H9 (cell line): Measurements from ENCODE around the gene IFT81. TPM values are rescaled to one million over a fixed set of nuclear protein-coding genes. Genes with fewer than 3 reads are reported as not detected.

ENCODE experiments used
- DNase-seq: peaks from one replicate; pipeline ENCODE4 v3.0.0-alpha.2; 2017
- H2AFZ ChIP-seq: one replicate; pipeline ENCODE4 v1.6.1; 2013; ENCODE audit warnings: mild to moderate bottlenecking, low read length, control low read depth, moderate library complexity
- H2AK5ac ChIP-seq: 2 replicates; pipeline ENCODE4 v1.6.1; 2013; ENCODE audit warnings: low read length, control low read depth, mixed read lengths; ENCODE audit not compliant: insufficient read length
- H2BK120ac ChIP-seq: one replicate; pipeline ENCODE4 v1.6.1; 2013; ENCODE audit warnings: low read depth, mild to moderate bottlenecking, low read length, control low read depth, inconsistent platforms; ENCODE audit not compliant: poor library complexity, severe bottlenecking
- H2BK12ac ChIP-seq: 2 replicates; pipeline ENCODE4 v1.6.1; 2013; ENCODE audit warnings: low read length, control low read depth, mixed read lengths, low read depth; ENCODE audit not compliant: insufficient read length
- H2BK15ac ChIP-seq: 2 replicates; pipeline ENCODE4 v1.6.1; 2013; ENCODE audit warnings: low read depth, low read length, control low read depth
- H2BK20ac ChIP-seq: one replicate; pipeline ENCODE4 v1.6.1; 2013; ENCODE audit warnings: low read depth, mild to moderate bottlenecking, low read length, control low read depth, inconsistent platforms; ENCODE audit not compliant: poor library complexity, severe bottlenecking
- H2BK5ac ChIP-seq: 2 replicates; pipeline ENCODE4 v1.6.1; 2013; ENCODE audit warnings: low read length, control low read depth, mixed read lengths; ENCODE audit not compliant: insufficient read length
- H3K14ac ChIP-seq: 2 replicates; pipeline ENCODE4 v1.6.1; 2013; ENCODE audit warnings: low read length, control low read depth; ENCODE audit not compliant: insufficient read depth
- H3K18ac ChIP-seq: 2 replicates; pipeline ENCODE4 v1.6.1; 2013; ENCODE audit warnings: low read depth, mild to moderate bottlenecking, mixed read lengths, low read length, control low read depth; ENCODE audit not compliant: insufficient read length
- H3K23ac ChIP-seq: 2 replicates; pipeline ENCODE4 v1.6.1; 2013; ENCODE audit warnings: low read length, control low read depth, mixed read lengths, low read depth; ENCODE audit not compliant: insufficient read length
- H3K23me2 ChIP-seq: 2 replicates; pipeline ENCODE4 v1.6.1; 2013; ENCODE audit warnings: low read depth, mild to moderate bottlenecking, mixed read lengths, low read length, control low read depth; ENCODE audit not compliant: insufficient read length, poor library complexity, severe bottlenecking
- H3K27ac ChIP-seq: 2 replicates; pipeline ENCODE4 v1.5.1; 2013; ENCODE audit warnings: low read length, control low read depth, mixed read lengths, low read depth; ENCODE audit not compliant: insufficient read length
- H3K27me3 ChIP-seq: 2 replicates; pipeline ENCODE4 v1.6.1; 2013; ENCODE audit warnings: low read length, control low read depth, inconsistent platforms; ENCODE audit not compliant: insufficient read depth
- H3K4ac ChIP-seq: 2 replicates; pipeline ENCODE4 v1.6.1; 2013; ENCODE audit warnings: low read depth, mild to moderate bottlenecking, control low read depth, inconsistent platforms, low read length, moderate library complexity
- H3K4me1 ChIP-seq: 2 replicates; pipeline ENCODE4 v1.6.1; 2013; ENCODE audit warnings: low read length, control low read depth, inconsistent platforms; ENCODE audit not compliant: insufficient read depth
- H3K4me2 ChIP-seq: 2 replicates; pipeline ENCODE4 v1.6.1; 2013; ENCODE audit warnings: low read length, control low read depth, mixed read lengths; ENCODE audit not compliant: insufficient read length, insufficient read depth
- H3K56ac ChIP-seq: 2 replicates; pipeline ENCODE4 v1.6.1; 2013; ENCODE audit warnings: low read depth, mild to moderate bottlenecking, mixed read lengths, low read length, control low read depth; ENCODE audit not compliant: insufficient read length
- H3K79me1 ChIP-seq: 2 replicates; pipeline ENCODE4 v1.6.1; 2013; ENCODE audit warnings: low read depth, mild to moderate bottlenecking, moderate library complexity, low read length, control low read depth, inconsistent platforms; ENCODE audit not compliant: insufficient read depth, poor library complexity, severe bottlenecking
- H3K79me2 ChIP-seq: 2 replicates; pipeline ENCODE4 v1.6.1; 2013; ENCODE audit warnings: low read length, control low read depth, inconsistent platforms; ENCODE audit not compliant: insufficient read depth
- H3K9ac ChIP-seq: 2 replicates; pipeline ENCODE4 v1.6.1; 2013; ENCODE audit warnings: low read length, control low read depth, mixed read lengths; ENCODE audit not compliant: insufficient read length; ENCODE audit errors: extremely low read depth
- H3K9me3 ChIP-seq: one replicate; pipeline ENCODE4 v1.6.1; 2013; ENCODE audit warnings: low read depth, low read length, inconsistent platforms; ENCODE audit not compliant: control insufficient read depth
- H3T11ph ChIP-seq: one replicate; pipeline ENCODE4 v1.6.1; 2013; ENCODE audit warnings: mild to moderate bottlenecking, low read length, control low read depth, inconsistent platforms
- H4K20me1 ChIP-seq: one replicate; pipeline ENCODE4 v1.6.1; 2013; ENCODE audit not compliant: control insufficient read depth, insufficient read length, insufficient read depth
- H4K5ac ChIP-seq: 2 replicates; pipeline ENCODE4 v1.6.1; 2013; ENCODE audit warnings: low read depth, mild to moderate bottlenecking, mixed read lengths, low read length, control low read depth; ENCODE audit not compliant: insufficient read length
- H4K8ac ChIP-seq: replicated peaks from 2 replicates; pipeline ENCODE4 v1.6.1; 2013; ENCODE audit warnings: low read length, control low read depth, mixed read lengths, low read depth; ENCODE audit not compliant: insufficient read length
- H4K91ac ChIP-seq: 2 replicates; pipeline ENCODE4 v1.6.1; 2013; ENCODE audit warnings: low read depth, mild to moderate bottlenecking, moderate library complexity, mixed read lengths, low read length, control low read depth; ENCODE audit not compliant: insufficient read length
- H3K27ac Mint-ChIP-seq, 3 experiments: 2 replicates in 2 of 3; 3 replicates in 1 of 3; pipeline ENCODE4 v1.8.0; 2020 to 2021; ENCODE audit warnings: mixed read lengths in 3 of 3, mild to moderate bottlenecking in 1 of 3, moderate library complexity in 1 of 3
- H3K27me3 Mint-ChIP-seq: 2 replicates; pipeline ENCODE4 v1.8.0; 2021; ENCODE audit warnings: low read depth, mild to moderate bottlenecking, moderate library complexity, mixed read lengths
- H3K36me3 Mint-ChIP-seq, 3 experiments: 2 replicates in 2 of 3; 3 replicates in 1 of 3; pipeline ENCODE4 v1.8.0; 2020 to 2021; ENCODE audit warnings: low read depth in 3 of 3, mixed read lengths in 3 of 3; ENCODE audit not compliant: insufficient read depth in 1 of 3
- H3K4me1 Mint-ChIP-seq, 2 experiments: 2 replicates each; pipeline ENCODE4 v1.8.0; 2020; ENCODE audit warnings: mixed read lengths in 2 of 2
- H3K4me3 Mint-ChIP-seq, 2 experiments: 2 replicates in 1 of 2; 3 replicates in 1 of 2; pipeline ENCODE4 v1.8.0; 2020 to 2021; ENCODE audit warnings: mild to moderate bottlenecking in 2 of 2, mixed read lengths in 2 of 2, moderate library complexity in 1 of 2
- H3K9me3 Mint-ChIP-seq, 2 experiments: 2 replicates in 1 of 2; 3 replicates in 1 of 2; pipeline ENCODE4 v1.8.0; 2020; ENCODE audit warnings: mild to moderate bottlenecking in 2 of 2, mixed read lengths in 2 of 2, moderate library complexity in 1 of 2
- WGBS: extraction: QIAGEN DNeasy Blood & Tissue Kit; methylation state at CpG from one replicate; pipeline ENCODE4 v1.1.7; 2013; ENCODE audit warnings: missing lambda C conversion rate, low lambda C conversion rate, mixed read lengths; ENCODE audit not compliant: insufficient read length; ENCODE audit errors: extremely low coverage; 5-methylcytosine and 5-hydroxymethylcytosine counted together
- total RNA-seq: library from RNA; stranded (reverse); gene quantifications from 2 replicates; pipeline ENCODE4 v1.2.1, GENCODE V29; 2021
- TF ChIP-seq, protein P1 (sequence below): fragments of 200-600 bp; sonication (generic); conservative IDR thresholded peaks from 3 replicates; pipeline ENCODE4 v1.8.0; 2021; ENCODE audit warnings: antibody characterized with exemption, mild to moderate bottlenecking

Gene IFT81
- total RNA-seq, 1 experiment from 2014 or later = 9.3 TPM

DNA sequence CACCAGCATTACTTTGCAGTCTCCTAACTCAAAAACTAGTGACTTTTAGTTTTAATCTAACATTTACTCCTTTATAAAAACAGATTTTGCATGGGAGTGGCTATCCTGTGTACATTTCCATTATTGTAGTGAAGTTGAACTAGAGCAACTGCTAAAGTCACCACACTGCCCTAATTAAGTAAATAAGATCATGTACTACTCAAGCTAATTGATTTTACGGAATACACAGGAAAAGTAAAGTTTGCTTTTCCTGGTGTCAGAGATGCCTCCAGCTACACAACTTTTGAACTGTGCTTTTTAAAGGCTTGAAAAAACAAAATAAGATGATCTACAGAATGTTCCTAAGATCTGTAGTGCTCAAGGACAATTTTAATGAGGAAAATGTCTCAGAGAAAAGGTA lies 106.5 kb downstream of the IFT81 start:
- Histone ChIP-seq H3K4me2 (no peak overlapping the region), H3K27ac (no peak overlapping the region), H4K8ac (no peak overlapping the region), H3K23ac (no peak overlapping the region), H2BK20ac (no peak overlapping the region), H3K9me3 (no peaks in the 10 kb centered on the region), H3K14ac (no peak overlapping the region), H3K4me1 (no peaks in the 10 kb centered on the region; the same call in 1 of the 2 replicates), H2BK12ac (no peak overlapping the region), H3K9ac (no peak overlapping the region), H3K27me3 (no peaks in the 10 kb centered on the region), H3K79me1 (no peaks in the 10 kb centered on the region), H4K20me1 (no peaks in the 10 kb centered on the region), H2AK5ac (no peak overlapping the region), H4K91ac (no peak overlapping the region), H3K79me2 (no peaks in the 10 kb centered on the region), H4K5ac (no peak overlapping the region), H2AFZ (no peak overlapping the region), H3K18ac (no peak overlapping the region), H3K4ac (no peak overlapping the region), H2BK120ac (no peak overlapping the region), H2BK5ac (no peak overlapping the region), H3T11ph (no peak overlapping the region), H2BK15ac (no peak overlapping the region), H3K23me2 (no peaks in the 10 kb centered on the region), H3K56ac (no peak overlapping the region)
- DNase-seq = no peak
- no peak overlapping the region for H3K27ac Mint-ChIP-seq
- H3K27me3 Mint-ChIP-seq = no peaks in the 10 kb centered on the region
- no peak overlapping the region for H3K4me3 Mint-ChIP-seq
- no CpG with 5 or more reads among the region's 1 CpG for WGBS
- TF ChIP-seq, protein P1, sequence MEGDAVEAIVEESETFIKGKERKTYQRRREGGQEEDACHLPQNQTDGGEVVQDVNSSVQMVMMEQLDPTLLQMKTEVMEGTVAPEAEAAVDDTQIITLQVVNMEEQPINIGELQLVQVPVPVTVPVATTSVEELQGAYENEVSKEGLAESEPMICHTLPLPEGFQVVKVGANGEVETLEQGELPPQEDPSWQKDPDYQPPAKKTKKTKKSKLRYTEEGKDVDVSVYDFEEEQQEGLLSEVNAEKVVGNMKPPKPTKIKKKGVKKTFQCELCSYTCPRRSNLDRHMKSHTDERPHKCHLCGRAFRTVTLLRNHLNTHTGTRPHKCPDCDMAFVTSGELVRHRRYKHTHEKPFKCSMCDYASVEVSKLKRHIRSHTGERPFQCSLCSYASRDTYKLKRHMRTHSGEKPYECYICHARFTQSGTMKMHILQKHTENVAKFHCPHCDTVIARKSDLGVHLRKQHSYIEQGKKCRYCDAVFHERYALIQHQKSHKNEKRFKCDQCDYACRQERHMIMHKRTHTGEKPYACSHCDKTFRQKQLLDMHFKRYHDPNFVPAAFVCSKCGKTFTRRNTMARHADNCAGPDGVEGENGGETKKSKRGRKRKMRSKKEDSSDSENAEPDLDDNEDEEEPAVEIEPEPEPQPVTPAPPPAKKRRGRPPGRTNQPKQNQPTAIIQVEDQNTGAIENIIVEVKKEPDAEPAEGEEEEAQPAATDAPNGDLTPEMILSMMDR = no peak
- H3K9me3 Mint-ChIP-seq = no peaks in the 10 kb centered on the region
- H3K4me1 Mint-ChIP-seq = peaks cover 4 to 5% of the 10 kb centered on the region in 2 experiments
- H3K36me3 Mint-ChIP-seq = no peaks in the 10 kb centered on the region
